HepG2 (cell line): Measurements from ENCODE around the gene PGPEP1. TPM values are rescaled to one million over a fixed set of nuclear protein-coding genes. Genes with fewer than 3 reads are reported as not detected.

Experiments used
- ATAC-seq: fragments of 200-7000 bp; cut with Tn5 transposase; 3 replicates; pipeline ENCODE4 v1.9.1; 2020; ENCODE audit warnings: mild to moderate bottlenecking, moderate library complexity
- BruUV-seq: library from RNA; stranded (reverse); fragments of 400-500 nt; replicated peaks from 2 replicates; lab custom pipeline; 2021; lab: Mats Ljungman, UMichigan
- CTCF ChIA-PET: fragments of 300-600 bp; formaldehyde crosslinking; extraction: SDS; loops from one replicate; lab custom pipeline; 2021; ENCODE audit warnings: low total read pairs, inconsistent platforms, low intra/inter-chr PET ratio; lab: Yijun Ruan, JAX
- POLR2A ChIA-PET: fragments of 350-600 bp; sonication (Branson Sonifier 250); formaldehyde crosslinking; loops from one replicate; lab custom pipeline; 2020; ENCODE audit warnings: antibody characterized with exemption, inconsistent platforms; lab: Yijun Ruan, JAX
- DNase-seq: peaks from one replicate; pipeline ENCODE4 v3.0.0-alpha.2; 2015; ENCODE audit warnings: low spot score
- FAIRE-seq: peaks from 3 replicates; lab custom pipeline; 2011; peaks lifted over from hg19 to GRCh38; lab: Jason Lieb, UNC
- H2AFZ ChIP-seq: one replicate; pipeline ENCODE4 v1.6.1; 2011; ENCODE audit warnings: low read length, inconsistent platforms
- H3K27ac ChIP-seq: fragments of 300-600 bp; 3 replicates; pipeline ENCODE4 v1.8.0; 2011; ENCODE audit warnings: mixed run types, mild to moderate bottlenecking, mixed read lengths, low read length, inconsistent platforms; ENCODE audit not compliant: insufficient read depth; ENCODE audit errors: extremely low read length
- H3K27me3 ChIP-seq, 2 experiments: fragments of 200-600 bp in 1 of 2; 2 replicates in 1 of 2; 3 replicates in 1 of 2; pipeline versions ENCODE4 v1.6.0 to v1.8.0; 2011; ENCODE audit warnings: low read length in 2 of 2, mild to moderate bottlenecking in 2 of 2, moderate library complexity in 2 of 2, inconsistent platforms in 1 of 2; ENCODE audit not compliant: insufficient read depth in 2 of 2, control insufficient read depth in 1 of 2
- H3K36me3 ChIP-seq, 2 experiments: fragments of 200-600 bp in 1 of 2; replicated peaks in 1 of 2; 2 replicates in 1 of 2; 3 replicates in 1 of 2; pipeline versions ENCODE4 v1.5.1 to v1.8.0; 2011; ENCODE audit warnings: low read length in 2 of 2, inconsistent platforms in 1 of 2; ENCODE audit not compliant: insufficient read depth in 2 of 2, control insufficient read depth in 1 of 2
- H3K4me1 ChIP-seq: 2 replicates; pipeline ENCODE4 v1.5.1; 2012; ENCODE audit warnings: low read length, inconsistent platforms; ENCODE audit not compliant: insufficient read depth
- H3K4me2 ChIP-seq: 2 replicates; pipeline ENCODE4 v1.6.0; 2011; ENCODE audit warnings: low read depth, low read length, inconsistent platforms
- H3K4me3 ChIP-seq, 3 experiments: fragments of 200-600 bp in 1 of 3; sonication (generic), shearing (Covaris generic) in 1 of 3; replicated peaks in 1 of 3; 2 replicates each; pipeline ENCODE4 v1.5.1; 2011 to 2016; ENCODE audit warnings: low read length in 3 of 3, inconsistent platforms in 2 of 3, low read depth in 2 of 3, mild to moderate bottlenecking in 2 of 3, control low read depth in 1 of 3, mixed read lengths in 1 of 3; ENCODE audit not compliant: insufficient read depth in 1 of 3
- H3K79me2 ChIP-seq: one replicate; pipeline ENCODE4 v1.6.1; 2011; ENCODE audit warnings: low read length, inconsistent platforms; ENCODE audit not compliant: insufficient read depth
- H3K9ac ChIP-seq: 2 replicates; pipeline ENCODE4 v1.6.0; 2011; ENCODE audit warnings: mild to moderate bottlenecking, low read depth, low read length, inconsistent platforms; ENCODE audit not compliant: insufficient read depth
- H3K9me3 ChIP-seq: 2 replicates; pipeline ENCODE4 v1.5.1; 2012; ENCODE audit warnings: mild to moderate bottlenecking, low read length
- H4K20me1 ChIP-seq: 2 replicates; pipeline ENCODE4 v1.6.0; 2011; ENCODE audit warnings: inconsistent platforms, mild to moderate bottlenecking, low read length, moderate library complexity; ENCODE audit not compliant: insufficient read depth
- ARID2 ChIP-seq: sonication (generic); formaldehyde crosslinking; IDR thresholded peaks from 2 replicates; pipeline ENCODE4 v1.8.1; 2022; ENCODE audit warnings: mild to moderate bottlenecking, missing genetic modification reagents, borderline replicate concordance
- FOXK1 ChIP-seq: sonication (generic); formaldehyde crosslinking; IDR thresholded peaks from 2 replicates; pipeline ENCODE4 v1.4.0; 2020; ENCODE audit warnings: low read depth, missing genetic modification reagents, borderline replicate concordance
- LCORL ChIP-seq, 2 experiments: fragments of 450-650 bp in 1 of 2; sonication (generic) in 1 of 2; formaldehyde crosslinking in 1 of 2; IDR thresholded peaks; 2 replicates each; pipeline versions ENCODE4 v1.5.0 to v1.6.1; 2017 to 2020; ENCODE audit warnings: antibody characterized with exemption in 1 of 2, missing genetic modification reagents in 1 of 2
- PAF1 ChIP-seq: IDR thresholded peaks from 2 replicates; pipeline ENCODE4 v1.6.1; 2016; ENCODE audit warnings: missing genetic modification reagents, missing compliant biosample characterization
- PRPF4 ChIP-seq: fragments of 200-400 bp; formaldehyde crosslinking; IDR thresholded peaks from 2 replicates; pipeline ENCODE4 v1.6.1; 2016; ENCODE audit warnings: low read length, low read depth; ENCODE audit not compliant: poor library complexity, severe bottlenecking
- RORA ChIP-seq: sonication (generic); formaldehyde crosslinking; IDR thresholded peaks from 2 replicates; pipeline ENCODE4 v1.5.0; 2020; ENCODE audit warnings: mild to moderate bottlenecking, missing genetic modification reagents, moderate library complexity
- RXRB ChIP-seq: IDR thresholded peaks from 2 replicates; pipeline ENCODE4 v1.6.1; 2016; ENCODE audit warnings: borderline replicate concordance, missing genetic modification reagents, missing compliant biosample characterization
- SNAPC2 ChIP-seq: sonication (generic); formaldehyde crosslinking; IDR thresholded peaks from 2 replicates; pipeline ENCODE4 v1.8.1; 2022; ENCODE audit warnings: mild to moderate bottlenecking, missing genetic modification reagents
- SRF ChIP-seq: IDR thresholded peaks from 2 replicates; pipeline ENCODE4 v1.6.1; 2011; ENCODE audit warnings: mild to moderate bottlenecking, low read depth, low read length, moderate library complexity
- TMF1 ChIP-seq: sonication (generic); formaldehyde crosslinking; IDR thresholded peaks from 2 replicates; pipeline ENCODE4 v1.8.1; 2022; ENCODE audit warnings: low read depth, missing genetic modification reagents
- ZMYM2 ChIP-seq: sonication (generic); formaldehyde crosslinking; IDR thresholded peaks from 2 replicates; pipeline ENCODE4 v1.8.0; 2022; ENCODE audit warnings: mild to moderate bottlenecking, missing genetic modification reagents
- ZNF136 ChIP-seq: sonication (generic); formaldehyde crosslinking; IDR thresholded peaks from 2 replicates; pipeline ENCODE4 v1.8.1; 2022; ENCODE audit warnings: low read depth, mild to moderate bottlenecking, moderate library complexity, missing genetic modification reagents
- ZNF367 ChIP-seq: sonication (generic); formaldehyde crosslinking; IDR thresholded peaks from 2 replicates; pipeline ENCODE4 v1.4.0; 2020; ENCODE audit warnings: missing genetic modification reagents, borderline replicate concordance
- WGBS: methylation state at CpG from one replicate; pipeline ENCODE4 v1.1.6; 2017; ENCODE audit warnings: low lambda C conversion rate; 5-methylcytosine and 5-hydroxymethylcytosine counted together
- in situ Hi-C: cut with HindIII; loops from 2 replicates; pipeline ENCODE4 v1.10.0; 2017; ENCODE audit warnings: low pct_unique_long_range_greater_than_20kb; ENCODE audit not compliant: extremely low pct_ligation_motif_present
- intact Hi-C: fragments of 100-400 bp; cut with micrococcal nuclease; formaldehyde crosslinking; loops from one replicate; pipeline ENCODE4 v1.10.0; 2022; ENCODE audit not compliant: unreplicated experiment
- polyA plus RNA-seq, 8 experiments: library from polyadenylated mRNA; depleted of rRNA in 3 of 8; stranded (reverse) in 7 of 8; unstranded in 1 of 8; fragments of >200 nt; fragmentation: Illumina TruSeq in 4 of 8; extraction: Trizol in 4 of 8; gene quantifications; 2 replicates each; pipeline versions ENCODE4 v1.2.1 to v1.2.3, GENCODE V29; 2011 to 2016; ENCODE audit warnings: low read depth in 4 of 8, missing spikeins in 1 of 8, mixed read lengths in 1 of 8; ENCODE audit not compliant: insufficient read depth in 1 of 8
- total RNA-seq, 5 experiments: library from RNA; depleted of rRNA; stranded (reverse); fragments of >200 nt; fragmentation: Illumina TruSeq; extraction: Trizol; gene quantifications; 2 replicates each; pipeline ENCODE4 v1.2.3, GENCODE V29; 2016; ENCODE audit warnings: low read depth in 1 of 5
- TF ChIP-seq, protein P1 (sequence below): sonication (generic); formaldehyde crosslinking; IDR thresholded peaks from 2 replicates; pipeline ENCODE4 v1.5.1; 2020; ENCODE audit warnings: missing genetic modification reagents, mild to moderate bottlenecking, borderline replicate concordance

PGPEP1 gene
- total and polyA plus RNA-seq, 2 of the 13 experiments (the other 11 are each of a cell fraction or from before 2014, with no cell fraction given) = 53.1 to 56.6 TPM

- TF ChIP-seq ZNF136 (peak; percentile 26; the same call in 1 of the 2 replicates), SRF (peak; percentile 26; the same call in 1 of the 2 replicates), ZMYM2 (CRISPR knock-in tag) (peak; percentile 74; the same call in 1 of the 2 replicates), RORA (CRISPR knock-in tag) (no peak)
- TF ChIP-seq, protein P1, sequence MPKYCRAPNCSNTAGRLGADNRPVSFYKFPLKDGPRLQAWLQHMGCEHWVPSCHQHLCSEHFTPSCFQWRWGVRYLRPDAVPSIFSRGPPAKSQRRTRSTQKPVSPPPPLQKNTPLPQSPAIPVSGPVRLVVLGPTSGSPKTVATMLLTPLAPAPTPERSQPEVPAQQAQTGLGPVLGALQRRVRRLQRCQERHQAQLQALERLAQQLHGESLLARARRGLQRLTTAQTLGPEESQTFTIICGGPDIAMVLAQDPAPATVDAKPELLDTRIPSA (CRISPR knock-in tag) = no peak
- TF ChIP-seq, all 625 proteins: peak for 427
Measured at GRCh38 chr19:18385675-18386542, 45.5 kb downstream of the PGPEP1 start, which contains the start of gene GDF15 (continued).

GRCh38 chr19:18386543-18387271 is 46.3 kb downstream of the PGPEP1 start:
- peak overlapping the region; percentile 90 for H3K4me2 ChIP-seq
- WGBS = 3% methylated on average over 11 of the region's 14 CpGs
- CTCF ChIA-PET = interaction anchor here (0.9 to 4.4 kb wide), 5 partner anchors 13 to 37 kb away, joined by 3 to 20 read pairs (median 8); no protein-coding TSS in a partner anchor
- H3K36me3 ChIP-seq = peaks cover 4 to 24% of the 10 kb centered on the region in 2 experiments; a peak in 4 of 5 replicates
- FAIRE-seq (no peak), DNase-seq (no peak), ATAC-seq (no peak)
- peak overlapping the region; percentile 84 for H3K9ac ChIP-seq
- intact Hi-C loops = loop anchor here (2.0 to 5.0 kb wide), 2 partner anchors 24 to 39 kb away; no protein-coding TSS in a partner anchor
- no peaks in the 10 kb centered on the region for H3K9me3 ChIP-seq
- H4K20me1 ChIP-seq = peaks cover 42% of the 10 kb centered on the region
- H3K27ac ChIP-seq = peak overlapping the region; percentile 80
- H3K79me2 ChIP-seq = peaks cover 57% of the 10 kb centered on the region
- TSS peak; percentile 51 for BruUV-seq
- no peak overlapping the region for H2AFZ ChIP-seq
- peak overlapping the region; percentile 86 to 95 (median 91) for H3K4me3 ChIP-seq
- H3K27me3 ChIP-seq = no peaks in the 10 kb centered on the region; a peak in 1 of 5 replicates
- in situ Hi-C loops = no loop called here
- H3K4me1 ChIP-seq = peaks cover 42% of the 10 kb centered on the region
- POLR2A ChIA-PET = interaction anchor here (0.9 to 14.3 kb wide), 23 partner anchors 9 to 1893 kb away, joined by 3 to 514 read pairs (median 12); partner anchors contain the start of genes IQCN, JUND, LSM4 and PGPEP1
- TF ChIP-seq PAF1 (CRISPR knock-in tag) (peak; percentile 80), ZNF136 (peak; percentile 7; the same call in 1 of the 2 replicates), TMF1 (CRISPR knock-in tag) (peak; percentile 65; the same call in 1 of the 2 replicates), RXRB (CRISPR knock-in tag) (0 out of 2 replicates have a peak, but pooled peaks have one; percentile 15), ZNF367 (CRISPR knock-in tag) (no peak), SNAPC2 (CRISPR knock-in tag) (0 out of 2 replicates have a peak, but pooled peaks have one; percentile 1), LCORL (IDR thresholded peaks at IDR 0.05) (no peak), LCORL (CRISPR knock-in tag; IDR thresholded peaks at IDR 0.05) (no peak), FOXK1 (CRISPR knock-in tag) (no peak), ARID2 (CRISPR knock-in tag) (peak; percentile 30; the same call in 1 of the 2 replicates), PRPF4 (no peak)
